Astrocyte (in vitro differentiated cells and primary cell): ENCODE data around the gene FLRT1.

Experiments
- CTCF ChIP-seq: IDR thresholded peaks from 2 replicates; pipeline ENCODE4 v1.5.1; 2011; ENCODE audit warnings: low read depth, mild to moderate bottlenecking, inconsistent platforms, low read length, moderate library complexity; ENCODE audit not compliant: insufficient read depth
- EZH2 ChIP-seq: IDR thresholded peaks from 2 replicates; pipeline ENCODE4 v1.6.1; 2012; ENCODE audit warnings: mild to moderate bottlenecking, low read length, inconsistent platforms; ENCODE audit not compliant: insufficient read depth

DNA sequence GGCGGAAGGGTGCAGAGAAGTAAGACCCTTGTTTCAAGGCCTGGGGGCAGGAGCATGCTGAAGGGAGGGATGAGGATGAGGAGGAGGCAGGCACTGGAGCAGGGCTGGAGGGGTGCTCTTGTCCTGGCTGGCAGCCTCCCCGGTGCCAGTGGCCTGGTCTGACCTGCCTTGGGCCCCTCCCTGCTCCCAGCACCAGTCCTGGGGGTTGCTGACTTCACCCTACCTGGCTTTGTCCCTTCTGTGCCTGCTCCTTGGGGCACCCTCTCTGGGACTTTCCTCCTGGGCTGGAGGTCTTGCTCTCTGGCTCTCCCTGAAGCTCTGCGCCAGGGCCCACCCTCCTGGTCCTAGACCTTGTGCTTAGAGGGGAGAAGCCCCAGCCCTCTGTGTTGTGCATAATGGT, 4.7 kb upstream of the FLRT1 start:
- TF ChIP-seq CTCF (no peak), EZH2 (no peak)
